Cardiac septum (tissue), 1 donor: ENCODE results near the gene ADAMTS12. TPM values are rescaled to one million over a fixed set of nuclear protein-coding genes. Genes with fewer than 3 reads are reported as not detected.
"Not testable (repeated sequence)": the region's sequence is repeated elsewhere in the genome, so short reads cannot be mapped to it uniquely, and the experiment has no call there.

Experiments
- DNase-seq: peaks from one replicate; pipeline ENCODE4 v3.0.0-alpha.2; 2020; ENCODE audit warnings: low spot score
- intact Hi-C: fragments of 100-400 bp; cut with DNase I; formaldehyde crosslinking; loops from one replicate; pipeline ENCODE4 v1.14.0; 2022
- total RNA-seq: library from RNA; stranded (reverse); fragmentation: NEBNext Ultra II Directional; extraction: Animal tissue kit (Norgen Biotek cat#: 25700); gene quantifications from one replicate; pipeline ENCODE4 v1.2.1, GENCODE V29; 2021
- donor health status: DM: no; HTN: no; CAD: no.

Gene ADAMTS12
- total RNA-seq, 1 donor from 2014 or later = 2.8 TPM

DNA sequence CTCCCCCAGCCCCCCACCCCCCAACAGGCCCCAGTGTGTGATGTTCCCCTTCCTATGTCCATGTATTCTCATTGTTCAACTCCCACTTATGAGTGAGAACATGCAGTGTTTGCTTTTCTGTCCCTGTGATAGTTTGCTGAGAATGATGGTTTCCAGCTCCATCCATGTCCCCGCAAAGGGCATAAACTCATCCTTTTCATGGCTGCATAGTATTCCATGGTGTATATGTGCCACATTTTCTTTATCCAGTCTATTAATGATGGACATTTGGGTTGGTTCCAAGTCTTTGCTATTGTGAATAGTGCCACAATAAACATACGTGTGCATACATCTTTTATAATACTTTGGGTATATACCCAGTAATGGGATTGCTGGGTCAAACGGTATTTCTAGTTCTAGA is 23.1 kb upstream of the ADAMTS12 start:
- intact Hi-C loops = not testable (repeated sequence)

DNA sequence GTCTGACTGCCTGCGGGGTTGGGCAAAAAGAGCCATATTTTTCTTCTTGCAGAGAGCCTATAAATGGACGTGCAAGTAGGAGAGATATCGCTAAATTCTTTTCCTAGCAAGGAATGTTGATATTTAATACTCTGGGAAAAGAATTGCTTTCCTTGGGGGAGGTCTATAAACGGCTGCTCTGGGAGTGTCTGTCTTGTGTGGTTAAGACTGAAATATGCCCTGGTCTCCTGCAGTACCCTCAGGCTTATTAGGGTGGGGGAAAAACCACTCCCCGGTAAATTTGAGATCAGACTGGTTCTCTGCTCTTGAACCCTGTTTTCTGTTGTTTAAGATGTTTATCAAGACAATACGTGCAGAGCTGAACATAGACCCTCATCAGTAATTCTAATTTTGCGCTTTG is 14.5 kb upstream of the ADAMTS12 start:
- DNase-seq, intact Hi-C loops: not testable (repeated sequence)

More for the DNA sequence above, 23.1 kb upstream of the ADAMTS12 start:
- DNase-seq = not testable (repeated sequence)

DNA sequence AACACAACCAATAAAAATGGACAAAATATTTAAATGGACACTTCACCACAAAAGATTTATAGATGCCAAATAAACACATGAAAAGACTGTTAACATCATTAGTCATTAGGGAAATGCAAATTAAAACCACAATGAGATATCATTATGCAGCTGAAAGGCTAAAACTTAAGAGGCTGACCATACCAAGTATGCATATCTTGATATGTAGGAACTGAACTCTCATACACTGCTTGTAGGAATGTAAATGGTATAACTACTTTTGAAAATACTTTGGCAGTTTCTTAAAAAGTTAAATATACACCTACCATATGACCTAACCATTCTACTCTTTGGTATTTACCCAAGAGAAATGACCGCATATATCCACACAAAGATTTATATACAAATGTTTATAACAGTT is 13.6 kb upstream of the ADAMTS12 start:
- DNase-seq = no peak
- intact Hi-C loops = no loop called here

DNA sequence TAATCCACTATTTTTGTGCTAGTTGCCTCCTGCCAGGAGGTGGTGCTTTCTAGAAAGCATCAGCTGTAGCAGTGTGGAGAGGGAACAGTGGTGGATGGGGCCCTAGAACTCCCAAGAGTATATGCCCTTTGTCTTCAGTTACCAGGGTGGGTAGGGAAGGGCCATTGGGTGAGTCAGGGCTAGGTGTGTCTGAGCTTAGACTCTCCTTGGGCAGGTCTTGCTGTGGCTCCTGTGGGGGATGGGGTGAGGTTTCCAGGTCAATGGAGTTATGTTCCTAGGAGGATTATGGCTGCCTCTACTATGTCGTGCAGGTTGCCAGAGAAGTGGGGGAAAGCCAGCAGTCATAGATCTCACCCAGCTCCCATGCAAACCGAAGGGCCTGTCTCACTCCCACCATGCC is 11.3 kb upstream of the ADAMTS12 start:
- intact Hi-C loops = no loop called here
- no peak for DNase-seq

DNA sequence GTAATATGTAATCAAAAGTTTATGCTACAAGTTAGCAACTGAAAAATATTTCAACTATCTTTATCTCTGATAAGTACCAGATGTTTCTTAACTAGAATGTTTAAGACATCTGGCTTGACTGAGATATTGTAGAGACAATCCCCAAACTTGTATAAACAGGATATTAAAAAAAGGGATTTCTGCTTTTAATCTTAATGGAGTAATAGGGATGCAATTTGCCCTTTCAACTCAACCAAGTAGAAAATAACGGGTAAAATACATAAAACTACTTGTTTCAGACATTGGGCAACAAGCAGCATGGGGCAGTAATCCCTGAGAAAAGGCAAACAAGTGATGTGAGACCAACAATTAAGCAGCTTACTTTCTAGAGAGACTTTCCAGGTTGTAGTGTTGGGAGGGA is 9.4 kb upstream of the ADAMTS12 start:
- intact Hi-C loops = no loop called here

DNA sequence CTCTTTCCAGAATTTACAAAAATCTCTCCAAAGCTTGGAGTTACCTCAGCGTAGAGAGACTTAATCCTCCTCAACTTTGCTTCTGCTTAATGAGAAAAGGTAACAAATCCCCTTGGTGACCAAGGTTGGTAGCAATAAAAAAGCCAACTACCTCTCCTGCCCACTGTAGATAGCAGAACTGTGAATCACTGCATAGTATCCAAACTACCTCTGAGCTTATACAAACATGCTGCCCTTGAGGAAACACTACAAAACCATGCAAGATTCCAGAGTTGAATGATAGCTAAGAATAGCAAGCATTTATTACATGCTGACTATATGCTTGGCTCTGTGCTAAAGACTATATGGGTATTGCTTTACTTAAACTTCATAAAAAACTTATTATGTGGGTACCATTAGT is 2.8 kb upstream of the ADAMTS12 start:
- no peak for DNase-seq
- intact Hi-C loops = no loop called here

More for the DNA sequence above, 9.4 kb upstream of the ADAMTS12 start:
- no peak for DNase-seq

DNA sequence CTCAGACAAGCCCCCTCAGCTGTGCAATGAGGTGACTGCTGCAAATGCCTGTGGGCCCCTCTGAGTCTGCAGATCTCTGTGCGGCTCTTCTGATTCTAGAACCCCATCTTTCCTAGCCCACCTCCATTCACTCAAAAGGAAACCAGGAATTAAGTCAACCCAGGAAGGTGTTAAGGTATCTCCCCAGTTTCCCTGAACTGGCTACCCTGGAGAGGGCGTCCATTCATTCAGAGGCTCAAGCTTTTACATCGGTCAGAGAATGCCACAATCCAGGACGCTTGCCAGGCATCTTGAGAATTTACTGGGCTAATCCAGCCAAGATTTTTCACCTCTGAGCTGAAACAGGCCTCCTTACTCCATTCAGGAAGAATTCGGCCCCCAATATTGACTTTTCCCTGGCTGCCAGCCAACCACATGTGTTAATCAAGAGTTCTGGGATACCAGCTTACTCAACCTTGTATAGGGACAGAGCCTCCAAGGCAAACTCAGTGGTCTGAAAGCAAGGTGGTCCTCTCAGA is 889 bp upstream of the ADAMTS12 start:
- intact Hi-C loops = no loop called here
- no peak for DNase-seq

DNA sequence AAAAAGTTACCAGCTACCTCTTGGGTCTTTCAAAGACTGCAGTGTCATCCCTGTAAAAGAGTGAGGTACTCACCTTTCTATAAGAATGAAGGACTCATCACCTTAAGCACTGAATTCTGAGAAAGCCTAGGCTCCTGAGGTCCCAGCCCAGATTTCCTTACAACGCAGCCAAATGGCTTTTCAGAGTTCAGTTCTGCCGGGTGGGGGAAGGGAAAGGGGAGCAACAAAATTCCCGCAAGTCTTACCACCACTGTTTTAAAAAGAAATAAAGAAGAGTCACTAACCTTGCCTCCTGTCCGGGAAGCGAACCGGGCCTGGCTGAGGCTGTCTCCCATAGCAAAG is 373 bp downstream of the ADAMTS12 start:
- DNase-seq = no peak
- intact Hi-C loops = no loop called here

DNA sequence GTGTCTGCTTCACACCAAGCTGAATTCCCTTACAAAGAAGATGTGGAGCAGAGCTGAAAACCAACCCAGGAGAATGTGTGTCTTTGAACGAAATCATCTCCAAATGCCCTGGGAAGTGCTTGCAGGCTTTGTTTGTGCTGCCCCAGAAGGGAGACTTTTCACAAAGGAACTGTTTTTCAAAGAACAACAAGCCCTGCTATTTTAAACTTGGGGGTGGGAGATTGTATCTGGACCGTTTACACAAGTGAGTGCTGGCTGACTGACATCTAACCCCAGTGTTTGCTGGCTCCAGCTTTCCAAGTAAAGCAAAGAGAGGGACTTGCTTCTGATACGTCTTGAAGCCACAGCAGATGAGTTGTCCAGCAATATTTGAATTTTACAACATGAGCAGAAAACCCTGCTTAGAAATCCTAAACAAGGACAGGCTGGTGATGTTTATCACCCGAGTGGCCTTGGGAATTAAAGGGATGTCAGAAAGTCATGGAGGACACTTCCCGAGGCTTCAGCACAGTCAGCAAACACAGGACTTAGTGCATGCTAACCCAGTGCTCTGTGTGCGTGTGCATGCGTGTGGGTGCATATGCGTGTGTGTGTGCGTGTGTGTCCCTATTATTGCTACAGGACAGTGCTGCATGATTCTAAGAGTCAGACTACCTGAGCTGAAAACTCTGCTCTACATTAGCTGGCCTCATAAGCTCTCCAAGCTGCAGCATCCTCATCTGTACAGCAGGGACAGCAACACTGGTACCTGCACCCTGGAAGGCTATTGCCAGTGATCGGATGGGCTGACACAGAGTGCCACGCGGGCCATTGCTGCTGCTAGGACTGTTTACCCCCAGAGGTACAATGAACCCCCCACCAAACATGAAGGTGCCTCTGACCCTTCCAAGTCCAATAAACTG is 1.4 kb downstream of the ADAMTS12 start:
- intact Hi-C loops = no loop called here
- DNase-seq = no peak

DNA sequence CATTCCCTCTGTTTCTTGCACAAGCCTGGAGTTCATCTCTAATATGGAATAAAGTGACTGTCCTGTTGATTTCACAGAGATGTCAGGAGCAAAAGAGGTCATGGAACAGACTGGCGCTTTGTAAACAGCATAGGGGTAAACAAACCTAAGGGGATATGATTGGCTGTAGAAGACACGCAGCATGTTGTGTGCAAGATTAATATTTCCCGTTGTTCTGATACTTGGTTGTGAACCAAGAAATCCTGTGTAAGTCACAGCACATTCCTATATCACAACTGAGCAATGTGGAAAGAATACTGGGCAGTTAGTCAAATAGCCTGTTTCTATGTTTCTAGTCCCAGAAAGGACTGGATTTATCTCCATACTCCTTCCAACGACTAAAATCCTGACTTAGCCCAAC is 3.2 kb downstream of the ADAMTS12 start:
- DNase-seq = no peak
- intact Hi-C loops = no loop called here

DNA sequence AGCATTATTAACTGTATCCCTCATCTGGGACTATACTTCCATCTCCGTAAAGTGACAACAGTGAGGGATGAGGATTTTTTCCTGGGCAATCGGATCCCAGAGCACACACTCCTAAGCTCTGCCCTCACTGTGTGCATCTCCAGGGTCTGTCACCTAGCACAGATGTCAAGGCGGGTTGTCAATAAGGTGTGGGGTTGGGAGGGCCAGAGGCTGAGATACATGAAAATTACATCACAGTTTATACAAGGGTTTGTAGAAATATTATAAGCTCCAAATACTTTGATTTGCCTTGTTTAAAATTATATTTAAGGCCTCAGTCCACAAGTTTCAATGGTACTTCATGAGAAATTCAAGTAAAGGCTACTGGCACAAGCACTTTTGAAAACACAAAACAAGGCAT is 4.5 kb downstream of the ADAMTS12 start:
- intact Hi-C loops = no loop called here
- no peak for DNase-seq

DNA sequence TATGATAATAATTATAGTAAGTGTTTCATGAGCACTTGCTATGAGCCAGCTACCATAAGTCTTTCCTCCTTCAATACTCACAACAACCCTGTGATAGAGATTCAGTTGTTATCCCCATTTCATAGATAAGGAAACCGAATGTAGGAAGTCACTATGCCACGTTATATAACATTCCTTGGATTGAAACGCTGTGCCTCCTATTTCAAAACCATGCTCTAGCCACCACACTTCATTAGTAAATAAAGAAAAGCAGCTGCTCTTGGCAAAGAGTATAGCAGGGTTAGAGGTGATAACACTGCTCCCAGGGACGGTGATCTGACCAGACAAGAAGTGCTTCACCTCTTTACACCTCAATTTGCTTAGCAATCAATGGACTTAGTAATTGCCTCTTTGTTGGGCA is 5.5 kb downstream of the ADAMTS12 start:
- DNase-seq = no peak
- intact Hi-C loops = no loop called here

DNA sequence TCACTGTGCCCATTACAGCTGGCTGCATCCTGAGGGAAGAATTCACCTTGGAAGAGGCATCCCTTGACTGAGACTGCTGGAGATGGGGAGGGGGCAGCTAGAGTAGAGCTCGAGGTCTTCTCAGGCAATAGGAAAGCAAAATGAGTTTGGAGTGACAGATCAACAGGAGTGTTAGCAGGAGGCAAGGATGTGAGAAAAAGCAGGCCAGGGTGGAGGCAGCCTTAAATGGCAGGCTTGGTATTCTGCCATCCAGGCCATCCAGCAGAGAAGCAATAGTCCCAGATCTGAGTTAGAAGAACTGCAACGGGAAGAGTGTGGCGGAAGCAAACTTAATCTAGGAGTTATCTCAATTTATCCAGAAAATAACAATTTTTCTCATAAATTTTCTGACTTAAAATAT is 6.1 kb downstream of the ADAMTS12 start:
- intact Hi-C loops = no loop called here
- DNase-seq = no peak

DNA sequence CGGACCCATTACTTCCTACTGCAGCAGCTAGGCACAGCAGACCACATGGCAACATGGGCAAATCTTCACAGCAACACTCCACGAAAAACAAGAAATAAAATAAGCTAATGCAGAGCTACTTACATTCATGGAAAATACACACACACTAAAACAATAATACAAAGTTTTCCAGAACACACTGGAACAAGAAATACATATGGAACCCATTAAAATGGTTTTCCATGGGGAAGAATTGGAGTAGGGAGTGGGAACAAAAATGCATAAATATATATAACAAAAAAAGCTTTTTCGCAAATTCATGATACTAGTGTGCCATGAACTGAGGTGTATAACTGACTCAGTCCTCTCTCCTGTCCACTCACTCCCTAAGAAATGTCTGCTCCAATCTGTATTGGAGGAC is 8.3 kb downstream of the ADAMTS12 start:
- intact Hi-C loops = no loop called here
- no peak for DNase-seq

DNA sequence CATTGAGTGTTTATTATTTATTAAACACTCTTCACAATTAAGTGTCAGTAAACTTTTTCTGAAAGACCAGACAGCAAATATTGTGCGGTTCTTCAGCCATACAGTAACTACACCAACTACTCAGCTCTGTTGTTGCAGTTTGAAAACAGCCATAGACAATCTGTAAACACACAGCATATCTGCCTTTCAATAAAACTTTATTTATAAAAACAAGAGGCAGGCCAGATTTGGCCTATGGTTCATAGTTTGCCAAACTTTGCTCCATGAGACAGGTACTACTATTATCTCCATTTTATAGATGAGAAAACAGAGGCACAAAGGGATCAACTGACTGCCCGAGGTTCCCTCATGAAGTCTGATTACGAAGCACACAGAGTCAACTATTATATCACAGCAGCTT is 11.5 kb downstream of the ADAMTS12 start:
- intact Hi-C loops = no loop called here
- no peak for DNase-seq

DNA sequence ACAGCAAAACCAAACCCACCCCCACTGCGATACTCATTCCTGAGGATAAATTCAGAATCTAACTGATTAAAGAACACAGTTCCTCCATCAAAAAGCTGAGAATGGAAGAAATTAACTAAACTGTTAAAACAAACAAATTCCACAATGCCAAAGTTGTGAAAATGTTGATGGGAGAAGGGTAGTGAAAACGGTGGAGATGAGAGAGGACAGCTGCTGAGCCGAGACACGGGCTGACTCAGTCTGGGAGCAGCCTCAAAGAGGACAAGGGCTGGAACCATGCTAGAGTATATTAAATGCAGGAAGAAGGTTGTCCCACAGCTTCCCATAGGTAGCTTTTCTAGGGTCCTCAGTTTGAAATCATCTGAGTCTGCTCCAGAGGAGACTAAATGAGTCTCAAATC is 14.3 kb downstream of the ADAMTS12 start:
- intact Hi-C loops = no loop called here
- DNase-seq = no peak

DNA sequence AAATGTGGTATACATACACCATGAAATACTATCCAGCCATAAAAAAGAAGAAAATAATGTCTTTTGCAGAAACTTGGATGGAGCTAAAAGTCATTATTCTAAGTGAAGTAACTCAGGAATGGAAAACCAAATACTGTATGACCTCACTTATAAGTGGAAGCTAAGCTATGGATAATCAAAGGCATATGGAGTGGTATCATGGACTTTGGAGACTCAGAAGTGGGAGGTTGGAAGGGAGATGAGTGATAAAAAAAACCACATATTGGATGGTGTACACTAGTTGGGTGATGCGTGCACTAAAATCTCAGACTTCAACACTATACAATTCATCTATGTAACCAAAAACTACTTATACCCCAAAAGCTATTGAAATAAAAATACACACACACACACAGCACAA is 24.5 kb downstream of the ADAMTS12 start:
- intact Hi-C loops = no loop called here
- DNase-seq = no peak

DNA sequence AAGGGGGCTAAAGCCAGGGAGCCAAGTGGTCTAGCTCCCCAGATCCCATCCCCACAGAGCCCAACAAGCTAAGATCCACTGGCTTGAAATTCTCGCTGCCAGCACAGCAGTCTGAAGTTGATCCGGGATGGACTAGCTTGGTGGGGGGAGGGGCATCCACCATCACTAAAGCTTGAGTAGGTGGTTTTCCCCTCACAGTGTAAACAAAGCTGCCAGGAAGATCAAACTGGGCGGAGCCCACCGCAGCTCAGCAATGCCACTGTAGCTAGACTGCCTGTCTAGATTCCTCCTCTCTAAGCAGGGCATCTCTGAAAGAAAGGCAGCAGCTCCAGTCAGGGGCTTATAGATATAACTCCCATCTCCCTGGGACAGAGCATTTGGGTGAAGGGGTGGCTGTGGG is 32.6 kb downstream of the ADAMTS12 start:
- intact Hi-C loops, DNase-seq: not testable (repeated sequence)

DNA sequence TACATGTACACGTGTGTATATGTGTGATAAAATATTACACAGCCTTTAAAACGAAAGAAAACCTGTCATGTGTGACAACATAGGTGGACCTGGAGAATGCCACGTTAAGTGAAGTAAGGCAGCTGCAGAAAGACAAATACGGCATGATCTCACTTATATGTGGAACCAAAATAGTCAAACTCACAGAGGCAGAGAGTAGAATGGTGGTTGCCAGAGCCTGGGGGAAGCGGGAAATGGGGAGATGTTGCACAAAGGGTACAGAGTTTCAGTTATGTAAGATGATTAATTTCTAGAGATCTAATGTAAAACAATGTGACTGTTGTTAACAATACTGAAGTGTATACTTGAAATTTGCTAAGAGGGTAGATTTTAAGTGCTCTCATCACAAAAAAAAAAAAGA is 34.8 kb downstream of the ADAMTS12 start:
- intact Hi-C loops = no loop called here

DNA sequence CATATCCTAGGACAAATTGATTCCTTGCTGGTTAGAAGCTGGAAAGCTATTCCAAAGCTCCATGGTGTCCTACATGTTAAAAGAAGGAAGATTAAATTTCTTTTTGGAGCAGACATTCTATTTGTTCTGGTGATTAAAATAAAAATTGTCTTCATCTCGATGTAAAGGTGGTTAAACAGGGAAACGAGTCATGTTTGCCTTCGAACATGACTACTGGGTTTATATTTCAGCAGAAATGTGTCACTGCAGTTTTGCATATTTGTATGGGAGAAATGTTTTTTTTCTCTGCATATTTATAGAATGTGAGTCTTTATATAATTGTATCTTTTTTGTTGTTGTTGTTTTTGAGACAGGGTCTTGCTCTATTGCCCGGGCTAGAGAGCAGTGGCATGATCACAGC is 36.4 kb downstream of the ADAMTS12 start:
- DNase-seq = no peak
- intact Hi-C loops = no loop called here

More for the DNA sequence above, 34.8 kb downstream of the ADAMTS12 start:
- no peak for DNase-seq

DNA sequence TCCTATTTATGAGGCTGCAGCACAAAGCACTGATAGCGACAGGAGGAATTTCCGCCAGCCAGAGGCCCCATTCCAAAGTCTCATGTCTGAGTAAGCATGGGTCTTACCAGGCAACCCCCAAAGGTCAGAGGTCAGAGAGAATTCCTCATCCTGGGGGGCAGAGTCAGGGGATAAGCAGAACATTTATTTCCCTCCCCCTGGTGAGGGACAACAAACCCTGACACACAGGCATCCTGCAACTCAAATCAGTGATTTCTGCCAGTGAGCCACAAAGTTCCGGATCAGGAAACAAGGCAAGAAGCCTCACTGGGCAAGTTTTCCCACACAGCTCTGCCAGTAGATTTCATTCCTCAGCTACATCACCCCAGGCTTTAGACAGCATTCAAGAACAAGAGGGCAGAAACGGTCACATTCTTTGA is 37.0 kb downstream of the ADAMTS12 start:
- intact Hi-C loops = no loop called here
- DNase-seq = no peak
